T follicular helper cell (primary cell): ENCODE results near the gene ZBTB45.

Experiments used
- DNase-seq: peaks from one replicate; pipeline ENCODE4 v3.0.0-alpha.2; 2020; ENCODE audit warnings: low read depth

The ZBTB45 gene

DNA sequence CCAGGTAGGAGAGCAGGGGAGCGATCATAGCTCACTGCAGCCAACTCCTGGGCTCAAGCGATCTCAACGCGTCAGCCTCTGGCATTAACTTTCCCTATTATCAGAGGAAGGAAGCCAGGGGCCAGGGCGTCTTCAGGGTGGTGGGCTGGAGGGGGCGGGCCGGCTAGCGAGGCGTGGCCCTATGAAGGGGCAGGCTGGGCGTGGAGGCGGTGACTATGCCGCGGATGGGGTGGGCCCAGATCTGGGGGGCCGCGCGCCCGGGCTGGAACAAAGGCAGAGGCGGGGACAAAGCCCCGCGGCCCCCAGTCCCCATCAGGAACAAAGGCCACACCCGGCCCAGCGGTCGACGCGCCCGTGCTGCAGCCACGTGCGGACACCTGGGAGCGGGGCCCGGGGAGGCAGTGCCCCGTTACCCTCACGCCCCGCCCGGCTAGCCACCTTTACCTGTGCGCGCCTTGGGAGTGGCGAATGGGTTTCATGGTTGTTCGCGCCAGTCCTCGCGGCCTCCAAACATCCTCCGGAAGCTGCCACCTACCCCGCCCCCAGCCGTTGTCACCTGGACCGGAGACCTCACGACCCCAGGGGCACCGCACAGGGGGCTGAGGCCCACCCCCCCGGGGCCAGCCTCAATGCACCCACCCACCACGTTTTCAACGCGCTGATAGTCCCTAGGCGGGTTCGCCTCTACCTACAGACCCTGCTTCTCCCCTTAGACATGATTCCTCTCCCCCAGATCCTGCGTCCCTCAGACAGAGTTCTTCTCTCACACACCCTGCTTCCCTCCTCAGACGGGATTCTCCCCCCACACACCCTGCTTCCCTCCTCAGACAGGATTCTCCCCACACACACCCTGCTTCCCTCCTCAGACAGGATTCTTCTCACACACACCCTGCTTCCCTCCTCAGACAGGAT lies 18.9 kb upstream of the ZBTB45 start:
- no peak for DNase-seq

DNA sequence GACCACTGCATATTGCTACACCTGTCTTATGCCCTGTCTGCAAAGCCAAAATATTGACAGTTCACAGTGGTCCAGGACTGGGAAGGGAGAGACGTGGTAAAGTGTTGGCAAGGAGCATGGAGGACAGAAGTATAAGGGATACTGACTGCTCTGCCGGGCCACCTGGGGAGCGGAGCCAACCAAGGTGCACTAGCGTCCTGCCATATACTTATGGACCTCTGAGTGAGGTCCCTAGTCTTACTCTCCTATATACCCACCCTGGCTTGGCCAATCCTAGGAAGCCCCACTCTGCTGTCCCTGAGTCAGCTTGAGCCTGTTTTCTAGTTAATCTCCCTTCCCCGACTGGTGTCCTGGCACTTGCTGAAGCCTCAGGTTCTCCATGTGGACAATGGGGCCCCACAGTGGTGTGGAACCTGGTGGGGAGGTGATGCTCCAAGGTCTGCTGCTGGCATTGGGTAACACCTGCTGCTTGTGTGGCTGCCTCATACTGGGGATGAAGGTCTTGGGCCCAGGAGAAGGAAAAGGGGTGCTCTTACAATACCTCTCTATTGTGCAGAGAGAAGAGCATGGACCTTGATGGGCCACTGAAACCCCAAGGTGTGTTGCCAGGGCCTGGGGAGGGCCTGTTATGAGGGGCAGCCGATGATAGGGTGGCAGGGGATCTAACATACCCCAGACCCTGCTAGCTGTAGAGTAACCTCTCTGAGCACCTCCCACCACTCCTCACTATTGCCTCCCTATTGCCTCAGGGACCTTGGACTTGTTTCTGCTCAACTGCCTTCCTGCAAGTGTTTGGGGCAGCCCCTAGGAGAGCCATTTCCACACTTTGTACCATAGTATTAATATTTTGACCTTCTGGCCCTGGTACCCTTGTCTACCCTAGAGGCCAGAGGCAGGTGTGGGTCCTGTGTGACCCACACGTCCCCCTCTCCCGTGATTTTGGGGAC lies 17.5 kb upstream of the ZBTB45 start:
- no peak for DNase-seq

DNA sequence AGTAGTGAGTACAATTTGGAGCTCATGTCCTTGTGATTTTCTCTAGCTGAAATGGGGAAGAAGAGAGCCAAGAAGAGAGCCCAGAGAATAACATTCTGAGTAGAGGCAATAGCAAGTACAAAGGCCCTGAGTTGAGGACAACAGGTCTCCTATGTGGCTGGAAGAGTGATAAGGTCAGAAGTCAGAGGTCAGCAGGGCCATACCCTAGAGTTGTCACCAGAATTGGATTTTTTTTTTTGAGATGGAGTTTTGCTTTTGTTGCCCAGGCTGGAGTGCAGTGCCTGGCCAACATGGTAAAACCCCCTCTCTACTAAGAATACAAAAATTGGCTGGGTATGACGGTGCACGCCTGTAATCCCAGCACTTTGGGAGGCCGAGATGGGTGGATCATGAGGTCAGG lies 16.2 kb upstream of the ZBTB45 start:
- no peak for DNase-seq

DNA sequence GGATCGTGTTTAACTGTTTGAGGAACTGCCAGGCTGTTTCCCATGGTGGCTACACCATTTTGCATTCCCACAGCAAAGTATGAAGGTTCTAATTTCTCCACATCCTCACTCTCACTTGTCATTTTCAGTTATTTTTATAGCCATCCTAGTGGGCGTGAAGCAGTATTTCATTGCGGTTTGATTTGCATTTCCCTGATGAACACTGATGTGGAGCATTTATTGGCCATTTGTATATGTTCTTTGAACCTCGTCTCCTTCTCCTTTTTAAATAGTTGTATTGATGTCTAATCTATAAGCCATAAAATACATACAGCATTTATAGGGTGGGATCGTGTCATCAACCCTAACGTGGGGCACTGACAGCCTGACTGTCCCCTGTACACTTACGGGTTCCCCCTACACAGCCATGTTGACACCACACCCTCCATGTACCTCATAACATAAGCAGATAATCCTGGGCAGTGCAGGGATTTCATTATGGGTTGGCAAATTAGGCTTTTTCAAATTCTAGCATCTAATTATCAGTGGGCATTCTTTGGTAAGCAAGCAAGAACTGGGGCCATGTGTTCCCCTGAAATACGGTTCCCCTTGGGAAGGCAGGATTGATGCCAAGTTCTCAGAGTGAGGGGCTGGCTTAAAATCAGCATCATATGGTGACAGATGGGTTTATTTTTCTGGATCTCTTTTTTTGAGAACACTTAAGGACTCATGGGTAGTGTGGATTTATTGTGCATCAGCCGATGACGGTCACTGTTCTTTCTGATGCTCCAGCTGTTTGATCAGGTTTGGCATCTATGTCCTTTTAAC lies 11.6 kb upstream of the ZBTB45 start:
- DNase-seq, result no peak

DNA sequence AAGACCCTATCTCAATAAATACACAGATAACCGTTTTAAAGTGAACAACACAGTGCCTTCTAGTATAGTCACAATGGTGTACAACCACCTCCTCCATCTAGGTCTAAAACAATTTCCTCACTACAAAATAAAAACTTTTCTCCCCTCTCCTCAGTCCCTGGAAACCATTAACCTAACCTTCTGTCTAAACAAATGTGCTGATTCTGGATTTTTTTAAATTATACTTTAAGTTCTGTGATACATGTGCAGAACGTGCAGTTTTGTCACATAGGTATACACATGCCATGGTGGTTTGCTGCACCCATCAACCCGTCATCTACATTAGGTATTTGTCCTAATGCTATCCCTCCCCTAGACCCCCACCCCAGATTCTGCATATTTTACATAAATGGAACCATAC lies 9.8 kb upstream of the ZBTB45 start:
- no peak for DNase-seq

DNA sequence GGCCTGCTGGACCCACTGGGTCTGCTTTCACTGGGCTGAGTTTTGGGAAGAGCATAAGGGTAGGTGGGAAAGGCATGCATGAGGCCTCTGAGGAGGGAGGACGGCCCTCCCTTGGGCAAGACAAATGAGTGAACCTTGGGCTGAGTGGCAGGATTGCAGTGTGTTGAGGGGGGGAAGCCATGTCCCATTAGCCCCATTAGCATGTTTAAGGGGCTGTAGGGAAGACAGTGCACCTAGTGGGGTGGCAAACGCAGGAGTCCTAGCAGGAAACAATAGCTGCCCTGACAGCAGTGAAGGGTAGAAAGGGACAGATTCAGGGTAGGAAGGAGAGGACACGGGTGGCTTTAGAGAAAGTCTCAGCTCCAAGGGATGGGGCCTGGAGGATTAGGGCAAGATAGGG lies 3.1 kb upstream of the ZBTB45 start:
- no peak for DNase-seq

DNA sequence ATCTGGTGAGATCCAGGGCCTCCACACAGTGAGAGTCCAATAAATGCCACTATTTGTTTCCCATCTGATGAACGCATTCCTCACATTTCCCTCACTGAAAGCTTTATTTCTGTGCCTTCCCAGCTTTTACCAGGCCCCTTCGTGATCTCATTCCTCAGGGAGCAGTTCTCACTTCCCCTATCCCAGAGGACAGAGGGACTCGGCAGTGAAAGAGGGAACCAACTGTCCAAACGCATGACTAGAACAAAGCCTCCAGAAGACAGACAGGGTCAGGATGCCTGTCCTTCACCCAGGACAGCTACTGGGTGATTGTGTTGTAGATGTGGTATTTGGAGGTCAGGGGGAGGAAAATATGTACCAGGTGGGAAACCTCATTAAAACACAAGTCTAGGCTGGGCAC lies 2.0 kb upstream of the ZBTB45 start:
- DNase-seq, result no peak

DNA sequence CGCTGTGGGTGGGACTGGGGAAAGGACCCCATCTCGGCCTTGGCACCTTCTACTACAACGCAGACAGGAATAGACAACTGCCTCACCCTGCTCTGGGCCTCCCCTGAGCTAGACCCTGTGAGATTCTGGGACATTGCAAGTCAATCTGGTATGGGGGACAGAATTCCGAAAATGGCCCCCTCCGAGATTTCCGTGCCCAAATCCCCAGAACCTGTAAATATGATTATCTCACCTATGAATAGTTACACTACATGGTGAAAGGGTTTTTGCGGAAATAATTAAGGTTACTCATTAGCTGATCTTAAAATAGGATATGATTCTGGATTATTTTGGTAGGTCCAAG lies 618 bp upstream of the ZBTB45 start:
- DNase-seq, result no peak

DNA sequence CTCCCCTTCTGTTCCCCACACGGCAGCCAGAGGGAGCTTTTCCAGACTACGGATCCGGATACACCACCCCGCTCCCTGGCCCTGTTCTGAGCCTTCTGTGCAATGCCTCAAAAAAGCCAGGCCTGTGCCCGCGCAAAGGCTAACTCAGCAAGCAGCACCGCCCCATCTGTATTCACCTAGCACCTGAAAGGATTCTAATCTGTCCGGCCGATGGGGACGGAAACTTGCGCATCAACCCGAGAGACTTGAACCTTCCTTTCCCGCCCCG lies 589 bp downstream of the ZBTB45 start:
- DNase-seq, result peak; percentile 33

DNA sequence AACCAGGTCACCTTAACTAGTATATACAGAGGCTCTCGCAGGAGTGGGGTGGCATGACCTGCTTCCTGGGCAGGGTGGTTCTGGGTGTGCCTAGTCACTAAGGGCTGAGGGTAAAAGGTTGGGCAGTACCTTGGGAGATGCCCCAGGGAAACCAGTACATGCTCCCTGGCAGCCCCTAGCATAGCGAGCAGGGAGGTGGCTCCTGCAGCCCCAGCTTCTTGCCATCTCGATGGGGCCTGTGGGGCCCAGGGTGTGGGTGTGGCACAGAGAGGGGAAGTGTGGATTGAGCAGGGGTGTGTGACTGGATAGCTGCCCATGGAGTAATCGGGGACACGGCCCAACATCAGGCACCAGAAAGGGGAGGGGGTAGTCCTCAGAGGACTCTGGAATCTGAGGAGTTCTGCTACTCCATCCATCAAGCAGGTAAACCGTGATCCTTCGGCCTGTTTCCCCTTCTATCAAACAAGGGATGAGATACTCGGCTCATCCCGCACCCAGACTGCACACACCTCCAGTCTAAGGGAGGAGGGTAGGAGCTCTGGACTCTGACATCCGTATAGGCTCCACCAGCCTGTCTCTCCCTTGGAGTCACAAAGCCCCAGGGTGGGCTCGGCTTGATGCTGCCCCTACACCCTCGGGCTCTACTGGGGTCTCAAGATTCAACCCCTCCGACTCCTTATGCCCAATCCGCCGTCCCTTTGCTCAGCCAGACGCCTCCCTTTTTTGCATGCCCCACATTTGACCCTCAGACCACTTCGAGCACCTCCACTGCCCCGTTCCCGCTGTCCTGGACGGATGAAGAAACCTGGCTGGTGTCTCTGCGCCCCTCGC lies 1.1 kb downstream of the ZBTB45 start:
- no peak for DNase-seq

DNA sequence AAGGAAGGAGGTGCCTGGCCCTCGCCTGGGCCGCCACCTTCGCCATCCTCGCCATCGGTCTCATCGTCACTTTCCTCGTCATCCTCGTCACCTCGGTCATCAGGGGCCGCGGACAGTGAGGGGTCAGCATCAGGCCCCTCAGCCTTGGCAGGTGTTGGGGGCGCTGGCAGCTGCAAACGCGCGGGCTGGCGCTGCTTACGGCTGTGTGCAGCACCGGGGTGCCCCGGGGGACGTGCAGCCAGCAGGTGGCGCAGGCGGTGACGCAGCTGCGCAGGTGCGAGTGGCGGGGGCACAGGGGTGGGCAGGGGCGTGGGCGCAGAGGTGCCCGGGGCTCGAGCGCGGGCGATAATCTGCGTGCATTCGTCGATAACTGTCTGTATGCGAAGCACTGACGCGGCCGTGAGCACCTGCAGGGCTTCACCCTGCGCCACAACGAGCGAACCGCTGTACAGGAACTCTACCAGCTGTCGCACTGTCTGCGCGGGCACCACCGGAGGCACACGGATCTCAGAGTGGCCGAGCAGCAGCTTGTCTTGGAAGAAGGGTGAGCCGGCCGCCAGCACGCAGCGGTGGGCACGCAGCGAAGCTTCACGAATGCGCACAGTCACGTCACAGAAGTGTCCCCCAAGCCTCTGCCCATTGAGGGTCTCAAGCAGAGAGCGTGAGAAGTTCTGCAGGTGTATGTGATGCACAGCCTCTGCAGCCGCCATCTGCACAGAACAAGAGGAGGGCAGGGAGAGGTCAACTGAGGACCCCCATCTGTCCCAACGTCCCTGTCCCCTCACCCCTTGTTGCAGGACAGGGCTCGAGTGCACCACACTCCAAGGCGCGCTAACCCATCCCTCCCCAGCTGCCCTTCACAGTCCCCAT lies 2.4 kb downstream of the ZBTB45 start:
- DNase-seq, result no peak

DNA sequence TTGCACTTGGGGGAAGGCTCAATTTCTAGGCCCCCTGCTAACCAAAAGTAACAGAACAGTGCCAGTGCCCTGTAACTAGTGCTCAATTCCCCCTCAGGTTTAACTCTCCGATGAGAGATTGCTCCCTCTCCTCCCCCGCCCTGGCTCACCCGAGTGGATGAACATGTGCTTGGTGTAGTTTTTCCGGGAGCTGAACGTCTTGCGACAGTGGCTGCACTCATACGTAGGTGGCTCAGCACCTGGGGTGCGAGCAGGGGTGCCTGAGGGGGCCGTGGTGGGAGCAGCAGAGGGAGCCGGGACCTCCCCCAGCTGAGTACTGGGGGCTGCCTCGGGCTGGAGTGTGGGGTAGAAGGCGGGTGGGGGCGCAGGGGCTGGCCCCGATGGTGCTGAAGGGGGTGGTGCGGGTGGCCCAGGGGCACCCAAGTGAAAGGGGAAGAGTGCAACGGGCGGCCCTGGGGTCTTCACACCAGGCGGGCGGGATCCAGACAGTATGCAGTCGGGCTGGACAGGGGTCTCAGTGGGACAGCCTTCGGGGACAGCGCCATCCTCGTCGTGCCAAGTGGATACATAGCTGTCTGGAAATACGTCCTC lies 3.3 kb downstream of the ZBTB45 start:
- DNase-seq, result no peak

DNA sequence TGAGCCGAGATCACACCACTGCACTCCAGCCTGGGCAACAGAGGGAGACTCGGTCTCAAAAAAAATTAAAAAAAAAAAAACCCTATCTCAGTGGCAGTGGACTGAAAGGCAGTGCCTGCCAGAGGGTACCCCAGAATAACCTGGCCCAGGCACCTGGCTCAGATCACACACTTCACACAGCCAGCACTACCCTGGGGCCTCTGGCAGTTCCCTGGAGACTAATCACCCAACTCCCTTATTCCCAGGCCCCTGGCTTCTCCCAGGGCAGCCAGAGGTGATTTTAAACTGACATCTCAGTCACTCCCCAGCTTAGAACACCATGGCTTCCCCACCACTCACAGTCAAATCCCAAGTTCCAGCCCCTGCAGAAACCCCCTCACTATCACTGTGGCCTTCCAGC lies 4.4 kb downstream of the ZBTB45 start:
- DNase-seq, result no peak

DNA sequence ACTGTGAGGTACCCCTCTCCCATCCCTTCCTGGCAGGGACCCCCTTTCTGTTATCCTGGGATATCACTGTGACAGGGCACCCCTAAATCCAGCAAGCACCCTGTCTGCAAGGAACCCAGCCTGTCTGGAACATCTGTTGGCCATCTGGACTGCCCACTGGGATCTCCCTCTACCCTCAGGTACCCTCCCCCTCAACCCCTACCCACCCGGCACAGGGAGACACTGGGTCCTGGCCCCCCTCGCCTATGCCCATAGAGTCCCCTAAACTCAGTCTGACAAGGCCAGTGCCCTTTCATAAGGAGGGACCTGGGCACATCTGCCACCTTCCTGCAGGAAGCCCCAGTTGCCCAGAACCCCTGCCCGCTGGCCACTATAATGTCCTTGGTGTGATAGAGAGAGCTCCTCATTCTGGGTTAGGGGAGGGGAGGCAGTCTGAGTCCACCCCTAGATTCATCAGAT lies 5.0 kb downstream of the ZBTB45 start:
- no peak for DNase-seq

DNA sequence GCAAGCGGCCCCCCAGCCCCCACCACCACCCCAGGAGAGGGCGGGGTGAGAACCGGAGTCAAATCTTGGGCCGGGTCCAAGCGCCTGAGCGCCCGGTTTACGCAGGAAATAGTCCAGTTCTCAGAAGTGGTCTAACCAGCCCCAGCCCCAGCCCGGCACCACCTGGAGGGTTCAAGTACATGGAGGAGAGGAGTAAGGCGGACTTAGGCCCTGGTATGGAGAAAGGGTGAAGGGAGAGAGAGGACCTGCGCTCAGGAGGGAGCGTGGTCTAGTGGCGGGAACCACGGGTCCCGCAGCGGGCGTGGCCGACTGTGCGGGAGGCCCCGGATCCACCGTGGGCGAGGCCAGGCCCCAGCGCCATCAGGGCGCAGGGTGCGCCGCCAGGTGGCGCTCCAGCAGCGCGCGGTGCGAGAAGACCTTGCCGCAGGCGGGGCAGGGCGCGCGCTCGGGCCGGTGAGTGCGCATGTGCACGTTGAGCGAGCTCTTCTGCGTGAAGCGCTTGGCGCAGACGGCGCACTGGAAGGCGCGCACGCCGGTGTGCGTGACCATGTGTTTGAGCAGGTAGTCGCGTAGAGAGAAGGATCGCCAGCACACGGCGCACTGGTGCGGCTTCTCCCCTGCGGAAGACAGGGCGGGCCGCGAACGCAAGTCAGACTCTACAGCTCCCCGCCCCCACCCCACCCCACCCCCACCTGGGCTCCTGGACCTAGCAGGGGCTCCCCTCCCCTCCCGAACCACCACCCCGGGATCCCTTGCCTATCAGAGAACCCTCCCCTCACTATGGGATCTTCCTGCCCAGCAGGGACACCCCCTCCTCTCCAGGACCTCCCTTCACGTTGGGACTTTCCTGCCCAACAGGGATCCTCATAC lies 5.7 kb downstream of the ZBTB45 start:
- peak; percentile 90 for DNase-seq

DNA sequence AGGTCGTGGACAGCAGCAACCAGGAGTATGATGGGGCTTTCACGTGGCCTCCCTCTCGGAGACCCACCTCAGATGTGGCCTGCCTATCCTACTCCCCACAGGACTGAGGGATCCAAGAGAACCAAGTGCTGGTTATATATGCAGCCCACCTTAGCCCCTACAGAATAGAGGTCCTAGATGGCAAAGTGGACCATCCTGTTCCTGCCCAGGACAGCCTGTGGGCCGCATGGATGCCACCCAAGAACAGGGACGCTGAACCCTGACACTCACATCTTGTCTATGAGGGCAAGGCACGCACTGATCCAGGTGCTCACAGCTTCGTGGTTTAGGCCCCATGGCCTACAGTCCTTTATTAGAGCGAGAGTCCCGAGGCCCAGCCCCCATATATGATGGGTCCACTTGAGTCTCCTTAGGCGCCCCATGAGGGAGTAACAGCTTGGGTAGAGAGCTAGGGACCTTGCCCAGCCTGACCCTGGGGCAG lies 6.4 kb downstream of the ZBTB45 start:
- DNase-seq, result no peak

DNA sequence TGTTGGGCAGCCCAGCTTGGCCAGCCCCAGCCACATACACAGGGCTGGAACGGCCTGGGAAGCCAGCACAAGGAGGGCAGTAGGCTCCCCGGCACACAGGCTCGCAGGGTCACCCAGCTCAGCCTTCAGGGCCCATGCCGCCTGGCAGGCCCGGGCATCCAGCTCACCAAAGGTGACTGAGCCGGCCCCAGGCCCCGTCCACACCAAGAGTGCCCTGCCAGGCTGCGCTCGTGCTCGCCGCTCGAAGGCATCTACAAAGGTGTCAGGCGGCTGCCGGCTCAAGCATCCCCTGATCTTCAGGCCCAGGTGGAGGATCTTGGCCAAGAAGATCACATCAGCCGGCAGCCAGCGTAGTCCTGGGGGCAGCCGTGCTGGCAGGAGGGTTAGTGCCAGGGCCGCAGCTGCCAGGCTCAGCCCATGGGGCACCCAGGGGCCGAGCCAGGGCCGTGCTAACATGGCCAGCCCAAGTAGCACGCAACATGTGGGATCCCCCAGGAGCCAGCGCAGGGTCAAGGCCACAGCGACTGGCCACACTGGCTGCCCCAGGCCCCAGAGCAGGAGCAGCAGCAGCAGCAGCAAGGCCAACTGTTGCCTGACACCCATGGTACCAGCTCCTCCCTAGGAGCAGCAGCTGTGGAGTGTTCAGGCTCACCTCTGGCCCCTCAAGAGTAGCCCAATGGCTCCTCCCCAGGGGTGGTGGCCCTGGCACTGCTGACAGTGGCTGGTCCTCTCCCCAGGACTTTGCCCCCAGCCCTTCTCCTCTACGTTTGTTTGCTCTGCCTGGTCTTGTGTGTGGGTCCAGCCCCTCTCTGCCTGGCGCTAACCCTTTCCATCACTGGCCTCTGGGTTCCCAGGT lies 8.0 kb downstream of the ZBTB45 start, which contains the start of gene SLC27A5:
TSS of gene SLC27A5 (minus strand) at position 640 of the 856 bp plus-strand sequence. CDS start at position 603, 37 bp downstream.
- DNase-seq, result no peak
